HG02763 (cell line): ENCODE data around the gene RANGAP1.
A peak's percentile ranks its signal among the peaks of the same experiment; 100 is the strongest.

Experiments
- ATAC-seq: cut with Tn5 transposase; IDR thresholded peaks from one replicate; pipeline ENCODE4 v1.9.1; 2021; ENCODE audit warnings: mild to moderate bottlenecking, moderate library complexity; ENCODE audit not compliant: unreplicated experiment

Gene RANGAP1

DNA sequence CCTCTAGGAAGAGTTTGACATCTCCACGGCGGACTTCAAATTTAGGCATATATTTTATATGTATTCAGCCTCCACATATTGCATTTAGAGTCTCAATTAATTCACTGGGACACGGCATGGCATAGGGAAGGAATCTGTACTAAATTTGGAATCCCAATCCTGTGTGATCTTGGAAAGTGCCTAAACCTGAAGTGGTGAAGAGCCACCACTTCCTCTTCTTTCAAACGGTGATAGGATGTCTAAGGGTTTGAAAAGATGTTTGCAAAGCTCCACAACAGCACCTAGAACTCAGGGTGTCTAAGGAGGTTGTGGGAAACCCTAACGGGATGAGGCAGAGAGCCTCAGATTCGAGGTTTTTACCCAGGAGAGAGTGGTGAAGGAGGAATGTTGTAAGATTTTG is 81.9 kb downstream of the RANGAP1 start:
- no peak for ATAC-seq

- no peak for ATAC-seq
Observed at GRCh38 chr22:41203118-41203517, 82.9 kb downstream of the RANGAP1 start.

DNA sequence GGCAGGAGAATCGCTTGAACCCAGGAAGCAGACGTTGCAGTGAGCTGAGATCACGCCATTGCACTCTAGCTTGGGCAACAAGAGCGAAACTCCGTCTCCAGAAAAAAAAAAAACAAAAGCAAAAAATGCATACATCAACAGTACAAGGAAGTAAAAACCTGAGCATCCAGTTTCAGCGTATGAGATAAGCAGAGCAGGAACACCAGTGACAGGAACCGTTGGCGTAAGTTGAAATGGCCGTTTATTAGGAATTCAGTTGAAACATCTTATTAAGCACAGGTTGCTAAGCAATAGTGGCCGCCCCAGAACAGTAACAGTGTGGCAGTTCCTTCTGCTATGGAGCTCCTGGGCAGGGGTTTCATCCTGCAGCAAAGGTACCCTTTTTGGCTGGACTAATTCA is 84.8 kb downstream of the RANGAP1 start:
- no peak for ATAC-seq

DNA sequence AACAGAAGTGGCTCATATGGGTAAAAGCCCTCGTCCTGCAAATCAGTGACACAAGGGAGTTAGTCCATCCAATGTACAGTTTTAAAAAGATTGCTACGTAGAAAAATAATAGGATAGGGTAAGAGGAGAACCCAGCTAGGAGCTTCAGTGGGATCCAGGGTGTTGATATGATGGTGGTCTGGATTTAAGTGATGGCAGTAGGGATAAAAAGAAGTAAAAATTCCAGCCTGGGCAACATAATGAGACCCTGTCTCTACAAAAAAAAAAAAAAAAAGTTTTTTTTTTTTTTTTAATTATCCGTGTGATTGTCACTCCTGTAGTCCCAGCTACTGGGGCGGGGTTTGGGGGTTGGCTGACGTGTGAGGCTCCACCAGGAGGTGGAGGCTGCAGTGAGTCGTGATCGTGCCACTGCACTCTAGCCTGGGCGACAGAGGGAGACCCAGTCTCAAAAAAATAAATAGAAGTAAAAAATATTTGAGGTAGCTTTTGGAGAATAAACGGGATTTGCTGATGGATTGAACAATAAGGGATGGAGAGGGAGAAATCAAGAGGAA is 87.9 kb downstream of the RANGAP1 start:
- no peak for ATAC-seq

DNA sequence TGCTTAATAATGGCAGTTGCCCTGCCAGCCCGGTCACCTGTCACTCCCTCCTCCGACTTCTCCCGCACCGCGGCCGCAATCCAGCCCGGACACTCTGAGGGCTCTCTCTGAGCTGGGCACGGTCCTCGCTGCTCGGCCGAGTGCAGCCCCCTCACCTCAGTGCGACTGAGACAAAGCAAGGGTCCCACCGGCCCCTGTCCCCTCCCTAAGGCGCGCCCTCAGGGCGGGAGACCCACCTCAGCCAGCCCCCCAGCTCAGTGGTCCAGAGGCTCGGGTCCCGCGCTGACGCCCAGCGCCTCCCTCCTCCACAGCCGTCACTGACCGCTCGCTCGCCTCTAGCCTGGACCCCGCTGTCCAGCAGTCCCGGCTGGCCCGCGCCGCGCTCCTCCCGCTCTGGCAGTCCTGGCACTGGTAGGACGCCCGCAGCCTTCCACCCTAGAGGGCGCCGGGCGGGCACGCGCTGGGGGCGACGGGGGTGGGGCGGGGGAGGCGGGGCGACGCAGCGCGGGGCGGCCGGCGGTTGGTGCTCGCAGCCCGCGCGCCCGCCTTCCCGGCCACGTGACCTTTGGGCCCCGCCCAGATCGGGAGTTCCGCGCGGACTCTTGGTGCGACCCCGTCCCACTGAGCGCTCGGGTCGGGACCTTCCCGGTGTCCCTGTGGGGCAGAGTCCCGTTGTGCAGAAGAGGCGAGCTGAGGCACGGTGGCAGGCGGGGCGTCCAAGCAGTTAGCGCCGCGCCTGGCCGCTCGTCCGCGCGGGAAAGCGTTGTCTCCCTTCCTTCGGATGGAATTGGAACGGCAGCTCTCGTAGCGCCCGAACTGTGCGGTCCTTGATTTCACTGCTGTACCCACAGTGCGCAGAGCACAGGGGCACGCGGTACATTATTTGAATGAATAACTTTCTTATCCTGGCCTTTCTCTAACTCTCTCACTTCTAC is 88.7 kb downstream of the RANGAP1 start:
- ATAC-seq, result peak; percentile 81
